G401.6 (cell line): Measurements from ENCODE around the gene YES1.
"Not testable (repeated sequence)": the region's sequence is repeated elsewhere in the genome, so short reads cannot be mapped to it uniquely, and the experiment has no call there.

Experiments used
- FAIRE-seq: peaks from 2 replicates; lab custom pipeline; 2012; peaks lifted over from hg19 to GRCh38; lab: Jason Lieb, UNC

Gene YES1

GRCh38 chr18:682833-683232, 129.2 kb downstream of the YES1 start:
- no peak for FAIRE-seq

- FAIRE-seq = not testable (repeated sequence)
Measured at GRCh38 chr18:682416-682815, 129.6 kb downstream of the YES1 start.

- FAIRE-seq = no peak
Measured at GRCh38 chr18:681985-682384, 130.1 kb downstream of the YES1 start.

- no peak for FAIRE-seq
Measured at GRCh38 chr18:680392-680791, 131.7 kb downstream of the YES1 start.

- no peak for FAIRE-seq
Measured at GRCh38 chr18:679516-679915, 132.5 kb downstream of the YES1 start.

GRCh38 chr18:678482-679182, 133.4 kb downstream of the YES1 start:
- no peak for FAIRE-seq

- no peak for FAIRE-seq
Measured at GRCh38 chr18:677951-678381, 134.1 kb downstream of the YES1 start.

GRCh38 chr18:677145-677544, 134.9 kb downstream of the YES1 start:
- no peak for FAIRE-seq

- no peak for FAIRE-seq
Measured at GRCh38 chr18:676736-677135, 135.3 kb downstream of the YES1 start.

GRCh38 chr18:676069-676468, 136.0 kb downstream of the YES1 start:
- FAIRE-seq = no peak

GRCh38 chr18:675307-675706, 136.7 kb downstream of the YES1 start:
- no peak for FAIRE-seq

GRCh38 chr18:673769-674168, 138.3 kb downstream of the YES1 start:
- no peak for FAIRE-seq

GRCh38 chr18:673317-673716, 138.7 kb downstream of the YES1 start:
- no peak for FAIRE-seq
